Activated naive CD4-positive, alpha-beta T cell treated with anti-CD3 and anti-CD28 coated beads, Interleukin-2, amount 10 ng/mL, durations not matched to agents 7 days and 5 days (primary cell): ENCODE measurements around the gene UGT1A4.

Experiments used
- CTCF ChIA-PET: fragments of 350-600 bp; sonication (Branson Sonifier 250); formaldehyde crosslinking; loops from one replicate; lab custom pipeline; 2021; ENCODE audit warnings: antibody characterized with exemption; lab: Charles Lee
- DNase-seq: peaks from one replicate; pipeline ENCODE4 v3.0.0-alpha.2; 2020
- H3K27ac Mint-ChIP-seq: one replicate; pipeline ENCODE4 v1.8.0; 2021; ENCODE audit warnings: mild to moderate bottlenecking, moderate library complexity, mixed read lengths
- H3K27me3 Mint-ChIP-seq: one replicate; pipeline ENCODE4 v1.8.0; 2021; ENCODE audit warnings: mild to moderate bottlenecking, mixed read lengths
- H3K36me3 Mint-ChIP-seq: one replicate; pipeline ENCODE4 v1.8.0; 2021; ENCODE audit warnings: mixed read lengths
- H3K4me1 Mint-ChIP-seq: one replicate; pipeline ENCODE4 v1.8.0; 2021; ENCODE audit warnings: mixed read lengths
- H3K4me3 Mint-ChIP-seq: one replicate; pipeline ENCODE4 v1.8.0; 2021; ENCODE audit warnings: mild to moderate bottlenecking, moderate library complexity, mixed read lengths
- H3K9me3 Mint-ChIP-seq: one replicate; pipeline ENCODE4 v1.8.0; 2021; ENCODE audit warnings: mixed read lengths

The UGT1A4 gene

DNA sequence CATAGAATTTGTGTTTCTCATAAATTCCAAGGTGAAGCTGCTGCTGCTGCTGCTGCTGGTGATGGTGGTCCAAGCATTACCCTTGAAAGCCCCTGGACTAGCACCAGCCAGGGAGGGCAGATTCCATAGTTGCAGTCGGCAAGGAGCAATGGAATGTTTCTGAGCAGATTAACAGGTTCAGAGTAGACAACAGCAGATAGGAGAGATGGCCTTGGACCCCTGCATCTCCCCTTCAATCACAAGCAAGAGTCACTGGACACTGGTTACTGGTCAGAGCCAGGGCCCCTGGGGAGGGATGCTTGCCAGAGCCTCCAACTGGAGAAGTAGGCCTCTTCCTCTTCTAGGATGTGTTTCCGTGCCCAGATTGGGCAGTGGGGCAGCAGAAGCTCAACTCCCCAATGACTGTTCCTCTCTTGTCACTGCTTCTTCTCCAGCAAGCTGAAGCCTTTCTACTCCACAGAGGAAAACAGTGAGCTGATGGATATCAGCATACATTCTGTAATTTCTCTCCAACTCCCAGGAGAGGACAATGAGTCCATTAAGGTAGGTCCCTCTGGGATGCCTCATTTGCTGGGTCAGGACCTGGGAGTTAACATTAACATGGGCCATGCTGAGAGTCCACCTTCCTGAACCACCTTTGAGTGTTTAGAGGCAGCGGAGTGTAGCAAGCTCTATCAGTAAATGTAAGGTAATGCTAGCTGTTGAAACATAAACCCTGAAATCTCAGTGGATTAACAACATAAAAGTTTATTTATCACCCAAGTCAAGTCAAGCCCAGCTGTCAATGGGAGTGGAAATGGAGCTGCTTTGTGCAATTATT, 94.9 kb downstream of the UGT1A4 start:
- DNase-seq: no peak
- Mint-ChIP-seq H3K4me3 (no peak overlapping the region), H3K9me3 (no peaks in the 10 kb centered on the region), H3K27me3 (peaks cover 40% of the 10 kb centered on the region), H3K36me3 (no peaks in the 10 kb centered on the region), H3K27ac (no peak overlapping the region), H3K4me1 (no peaks in the 10 kb centered on the region)
- CTCF ChIA-PET: no interaction called here

DNA sequence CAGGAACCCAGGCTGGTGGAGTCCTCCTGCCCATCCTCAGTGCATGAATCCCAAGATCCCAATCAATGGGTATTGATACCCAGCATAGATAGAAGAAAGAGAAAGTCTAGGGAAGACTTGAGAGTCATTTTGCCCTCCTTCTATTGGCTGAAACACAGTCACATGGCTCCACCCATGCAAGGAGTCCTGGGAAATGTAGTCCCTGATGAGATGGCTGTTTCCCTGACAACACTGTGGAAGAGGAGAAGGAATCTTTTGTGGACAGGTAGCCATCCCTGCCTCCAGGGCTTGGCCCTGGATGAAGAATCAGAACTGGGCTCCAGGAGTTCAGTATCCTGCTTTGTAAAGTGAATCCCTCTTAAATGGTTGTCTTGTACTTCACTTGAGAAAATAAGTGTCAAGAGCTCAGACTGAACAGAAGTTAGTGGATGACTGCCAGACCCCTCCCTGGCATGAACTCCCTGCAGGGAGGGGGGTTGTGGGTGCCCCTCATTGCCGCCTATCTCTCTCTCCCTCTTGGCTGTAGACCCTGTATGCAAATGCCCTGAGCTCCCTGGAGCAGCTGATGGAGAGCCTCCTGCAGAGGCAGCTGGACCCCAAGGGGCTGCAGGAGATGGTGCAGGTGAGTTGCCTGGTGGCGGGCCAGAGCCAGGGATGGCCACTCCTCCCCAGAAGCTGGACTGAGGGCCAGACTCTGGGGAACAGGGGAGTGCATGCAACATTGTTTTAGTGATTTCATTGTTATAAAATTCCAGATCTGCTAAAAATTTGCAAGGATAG, 95.7 kb downstream of the UGT1A4 start:
- CTCF ChIA-PET: no interaction called here
- no peaks in the 10 kb centered on the region for H3K4me1 Mint-ChIP-seq

DNA sequence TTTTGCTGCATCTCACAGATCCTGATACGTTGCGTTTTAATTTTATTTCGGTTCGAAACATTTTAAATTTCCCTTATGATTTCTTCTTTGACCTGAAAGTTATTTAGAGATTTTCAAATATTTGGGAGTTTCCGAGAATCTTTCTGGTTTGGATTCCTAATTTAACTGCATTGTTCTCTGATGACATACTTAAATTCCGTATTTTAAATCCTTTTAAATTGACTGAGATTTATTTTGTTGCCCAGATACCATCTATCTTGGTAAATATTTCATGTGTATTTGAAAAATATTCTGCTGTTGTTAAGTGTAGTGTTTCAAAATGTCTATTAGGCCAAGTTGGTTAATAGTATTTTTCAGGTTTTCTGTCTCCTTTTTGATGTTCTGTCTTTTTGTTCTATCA, 97.3 kb downstream of the UGT1A4 start:
- Mint-ChIP-seq H3K4me3 (no peak overlapping the region), H3K9me3 (no peaks in the 10 kb centered on the region), H3K27me3 (peaks cover 27% of the 10 kb centered on the region), H3K4me1 (no peaks in the 10 kb centered on the region), H3K27ac (no peak overlapping the region), H3K36me3 (no peaks in the 10 kb centered on the region)
- CTCF ChIA-PET: no interaction called here
- no peak for DNase-seq

More for the DNA sequence above, 95.7 kb downstream of the UGT1A4 start:
- Mint-ChIP-seq H3K9me3 (no peaks in the 10 kb centered on the region), H3K4me3 (no peak overlapping the region), H3K27ac (no peak overlapping the region), H3K27me3 (peaks cover 35% of the 10 kb centered on the region), H3K36me3 (no peaks in the 10 kb centered on the region)
- peak; percentile 19 for DNase-seq

DNA sequence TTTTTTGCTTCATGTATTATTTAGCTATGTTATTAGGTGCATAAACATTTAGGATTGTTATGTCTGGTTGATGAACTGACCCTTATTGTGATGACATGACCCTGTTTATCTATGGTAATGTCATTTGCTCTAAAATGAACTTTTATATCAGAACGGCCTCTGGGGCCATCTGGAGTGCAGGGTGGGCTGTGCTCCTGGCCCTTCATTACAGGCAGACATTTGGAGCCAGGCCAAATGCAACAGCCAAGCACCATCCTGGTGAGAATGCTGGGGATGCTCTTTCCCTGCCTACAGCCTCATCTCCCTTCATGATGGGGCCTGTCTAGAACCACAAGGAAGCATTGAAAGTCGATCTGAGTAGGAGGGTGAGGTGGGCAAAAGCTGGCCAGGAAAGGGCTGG, 97.8 kb downstream of the UGT1A4 start:
- CTCF ChIA-PET: no interaction called here
- peaks cover 26% of the 10 kb centered on the region for H3K27me3 Mint-ChIP-seq
- no peak for DNase-seq
- H3K36me3 Mint-ChIP-seq: no peaks in the 10 kb centered on the region
- H3K9me3 Mint-ChIP-seq: no peaks in the 10 kb centered on the region
- H3K27ac Mint-ChIP-seq: no peak overlapping the region
- no peaks in the 10 kb centered on the region for H3K4me1 Mint-ChIP-seq
- H3K4me3 Mint-ChIP-seq: no peak overlapping the region

DNA sequence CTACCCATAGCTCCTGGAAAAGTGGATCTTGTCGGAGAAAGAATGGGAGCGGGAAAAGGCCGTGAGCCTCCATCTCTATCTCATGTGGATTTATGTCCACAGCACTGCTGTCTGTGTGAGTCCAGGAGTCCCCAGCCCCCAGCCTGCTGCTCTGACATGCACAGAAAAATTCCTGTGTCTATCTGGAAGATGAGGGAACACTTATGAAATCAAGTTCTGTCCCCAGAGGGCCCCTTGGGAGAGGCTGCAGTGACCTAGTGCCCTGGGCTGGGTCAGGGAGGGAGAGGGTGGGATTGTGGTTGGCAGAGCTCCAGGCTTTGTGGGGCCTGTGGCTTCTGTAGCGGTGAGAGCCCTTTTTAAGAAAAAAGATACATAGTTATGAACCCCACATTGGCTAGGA, 98.2 kb downstream of the UGT1A4 start:
- DNase-seq: no peak
- Mint-ChIP-seq H3K4me1 (no peaks in the 10 kb centered on the region), H3K9me3 (no peaks in the 10 kb centered on the region), H3K36me3 (no peaks in the 10 kb centered on the region), H3K27ac (no peak overlapping the region), H3K27me3 (peaks cover 26% of the 10 kb centered on the region), H3K4me3 (no peak overlapping the region)
- CTCF ChIA-PET: no interaction called here

DNA sequence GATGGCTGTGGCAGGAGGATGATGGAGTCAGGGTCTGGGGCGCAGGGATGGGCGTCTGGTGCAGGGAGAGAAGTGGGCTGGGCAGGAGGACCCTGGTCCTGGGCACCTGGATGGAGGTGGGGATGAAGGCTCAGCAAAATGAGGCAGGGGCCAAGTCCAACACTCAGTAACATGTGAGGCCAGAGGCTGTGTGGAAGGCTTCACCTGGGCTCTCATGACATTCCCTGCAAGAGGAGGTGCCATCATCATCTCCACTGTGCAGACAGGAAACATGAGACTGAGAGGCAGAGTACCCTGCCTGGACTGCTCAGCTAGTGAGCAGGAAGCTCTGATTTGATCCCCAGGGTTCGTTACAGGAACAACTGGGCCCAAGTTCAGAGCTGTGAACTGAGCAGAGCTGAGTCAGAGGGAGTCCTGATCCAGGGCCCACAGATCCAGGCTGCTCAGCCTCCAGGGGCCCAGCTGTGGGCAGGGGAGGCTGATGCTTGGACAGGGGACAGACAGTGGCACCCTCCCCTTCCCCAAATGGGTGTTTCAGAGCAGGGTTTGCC, 98.9 kb downstream of the UGT1A4 start:
- Mint-ChIP-seq H3K4me3 (no peak overlapping the region), H3K36me3 (no peaks in the 10 kb centered on the region), H3K4me1 (no peaks in the 10 kb centered on the region), H3K27me3 (peaks cover 26% of the 10 kb centered on the region), H3K27ac (no peak overlapping the region), H3K9me3 (no peaks in the 10 kb centered on the region)
- CTCF ChIA-PET: no interaction called here
- DNase-seq: peak; percentile 16

DNA sequence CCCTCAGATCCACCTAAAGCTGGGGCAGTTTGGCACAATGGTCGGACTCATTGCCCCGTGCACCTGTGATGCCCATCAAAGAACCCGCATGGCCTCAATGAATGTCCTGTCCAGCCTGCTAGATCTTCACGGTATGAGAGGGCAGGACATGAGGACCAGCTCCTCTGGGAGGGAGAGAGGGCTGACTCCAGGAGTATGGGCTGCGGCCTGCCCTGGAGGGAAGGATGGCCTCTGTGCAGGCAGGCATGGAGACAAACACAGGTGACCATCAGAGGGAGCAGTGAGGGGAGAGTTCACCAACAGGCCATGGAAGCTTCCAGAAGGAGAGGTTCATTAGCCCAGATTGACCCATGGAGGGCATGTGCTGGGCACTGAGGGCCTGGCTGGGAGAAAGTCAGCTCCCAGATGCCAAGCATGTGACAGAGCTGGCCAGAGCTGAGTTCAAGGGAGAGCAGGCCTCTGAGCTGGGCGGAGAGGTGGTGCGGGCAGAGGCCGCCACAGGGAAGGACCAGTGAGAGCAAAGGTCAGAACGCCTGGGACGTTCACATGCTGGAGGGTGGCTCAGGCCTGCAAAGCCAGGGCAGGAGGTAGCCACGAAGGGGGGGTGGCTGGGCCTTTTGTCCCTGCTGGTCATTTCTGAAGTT, 99.6 kb downstream of the UGT1A4 start:
- no peaks in the 10 kb centered on the region for H3K9me3 Mint-ChIP-seq
- H3K27me3 Mint-ChIP-seq: peaks cover 26% of the 10 kb centered on the region
- H3K4me3 Mint-ChIP-seq: no peak overlapping the region
- DNase-seq: peak; percentile 18
- H3K36me3 Mint-ChIP-seq: no peaks in the 10 kb centered on the region
- no peak overlapping the region for H3K27ac Mint-ChIP-seq
- H3K4me1 Mint-ChIP-seq: no peaks in the 10 kb centered on the region
- CTCF ChIA-PET: no interaction called here

DNA sequence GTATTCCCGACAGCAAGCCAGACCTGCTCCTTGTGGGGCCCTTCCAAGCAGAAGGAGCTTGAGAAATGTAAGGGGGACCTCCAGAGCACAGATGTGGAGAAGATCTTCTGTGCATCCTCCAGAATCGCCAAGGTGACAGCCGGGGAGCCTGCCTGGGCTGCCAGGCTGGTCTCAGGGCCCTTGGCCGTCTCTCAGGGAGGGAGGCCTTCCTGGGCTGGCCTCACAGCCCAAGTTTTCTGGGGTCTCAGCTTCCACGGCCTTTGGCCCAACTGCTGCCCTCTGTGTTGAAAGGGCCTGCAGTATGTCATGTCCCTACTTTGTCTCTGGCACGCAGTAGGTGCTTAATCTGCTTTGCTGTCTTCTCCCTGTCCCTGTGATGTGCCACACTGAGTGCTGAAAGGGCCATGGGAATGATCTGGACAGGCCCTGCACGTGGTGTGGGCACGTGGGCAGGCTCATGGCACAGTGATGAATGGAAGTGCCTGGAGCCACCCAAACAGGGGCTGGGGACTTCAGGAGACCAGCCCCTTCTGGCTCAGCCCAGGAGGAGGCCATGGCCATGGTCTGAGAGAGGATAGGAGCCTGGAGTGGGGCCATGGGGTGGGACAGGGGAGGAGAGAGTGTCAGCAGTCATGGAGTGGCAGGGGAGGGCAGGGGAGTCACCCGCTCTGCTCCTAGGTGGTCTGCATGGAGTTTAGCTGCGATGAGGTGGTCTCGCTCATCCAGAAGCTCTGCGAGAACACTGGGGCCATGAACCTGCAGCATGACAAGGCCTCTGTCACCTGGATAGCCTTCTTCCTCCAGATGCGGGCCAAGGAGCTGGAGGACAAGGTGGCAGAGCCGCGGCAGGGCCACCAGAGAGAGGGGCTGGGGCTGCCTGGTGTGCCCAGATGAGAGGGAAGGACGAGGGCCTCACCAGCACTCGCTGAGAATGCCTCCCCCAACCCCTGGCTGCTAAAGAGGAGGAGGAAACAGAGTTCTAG, 100.4 kb downstream of the UGT1A4 start:
- H3K9me3 Mint-ChIP-seq: no peaks in the 10 kb centered on the region
- H3K4me1 Mint-ChIP-seq: no peaks in the 10 kb centered on the region
- H3K4me3 Mint-ChIP-seq: no peak overlapping the region
- no peak overlapping the region for H3K27ac Mint-ChIP-seq
- CTCF ChIA-PET: no interaction called here
- no peaks in the 10 kb centered on the region for H3K36me3 Mint-ChIP-seq
- DNase-seq: peak; percentile 6
- H3K27me3 Mint-ChIP-seq: peaks cover 29% of the 10 kb centered on the region

DNA sequence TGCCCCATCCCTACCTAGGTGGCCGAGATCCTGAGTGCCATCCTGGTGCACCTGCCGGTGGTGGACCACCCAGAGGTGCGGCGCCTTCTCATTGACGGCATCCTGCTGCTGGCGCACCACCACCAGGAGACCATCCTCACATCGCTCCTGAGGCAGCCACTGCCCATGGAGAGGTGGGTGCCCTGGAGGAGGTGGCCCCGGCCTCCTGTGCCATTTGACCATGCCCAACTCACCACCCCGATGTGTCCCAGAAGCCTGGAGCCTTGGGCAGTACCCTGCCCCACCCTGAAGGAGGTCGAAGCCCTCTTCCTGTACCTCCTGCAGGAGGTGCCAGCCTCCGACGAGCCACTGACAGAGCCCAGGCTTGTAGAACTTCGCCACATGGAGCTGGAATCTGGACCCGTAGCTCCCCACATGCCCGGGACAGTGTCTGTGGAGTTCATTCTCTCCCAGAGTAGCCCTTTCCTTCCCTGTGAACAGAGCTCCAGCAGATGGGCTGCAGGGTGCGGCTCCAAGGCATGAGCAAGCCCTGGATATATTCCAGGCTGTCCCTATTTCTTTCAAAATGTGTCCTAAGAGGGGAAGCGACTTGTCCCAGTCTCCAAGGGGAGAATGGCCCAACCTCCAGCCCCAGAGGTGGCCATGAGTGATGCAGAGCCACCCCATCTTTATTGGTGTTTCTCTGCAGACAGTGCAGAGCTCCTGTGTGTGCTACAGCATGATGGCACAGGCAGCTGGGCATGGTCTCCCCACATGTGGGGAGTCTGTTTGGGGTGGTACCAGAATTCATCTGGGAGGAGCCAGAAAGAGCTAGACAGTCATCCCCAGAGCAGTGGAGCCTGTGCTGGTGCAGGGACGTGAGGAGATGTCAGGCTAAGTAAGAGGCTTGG, 101.6 kb downstream of the UGT1A4 start:
- Mint-ChIP-seq H3K9me3 (no peaks in the 10 kb centered on the region), H3K36me3 (no peaks in the 10 kb centered on the region), H3K4me3 (no peak overlapping the region), H3K27me3 (peaks cover 23% of the 10 kb centered on the region), H3K27ac (no peak overlapping the region), H3K4me1 (no peaks in the 10 kb centered on the region)
- CTCF ChIA-PET: no interaction called here
- DNase-seq: peak; percentile 17

DNA sequence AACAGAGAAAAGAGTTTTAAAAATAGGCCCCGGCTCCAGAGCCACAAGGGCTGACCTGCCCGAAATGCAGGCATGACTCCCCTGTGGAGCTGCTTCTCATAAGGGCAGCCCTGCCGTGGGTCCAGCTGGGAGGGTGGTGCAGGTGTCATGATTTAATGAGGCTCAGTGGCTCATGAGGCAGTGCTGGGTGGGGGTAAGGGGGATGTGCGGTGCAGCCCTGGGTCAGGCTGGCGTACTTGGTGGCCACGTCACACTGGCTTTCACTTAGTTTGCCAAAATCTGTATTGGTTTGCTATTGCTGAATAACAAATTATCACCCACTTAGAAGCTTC, 102.2 kb downstream of the UGT1A4 start:
- no peak overlapping the region for H3K27ac Mint-ChIP-seq
- H3K27me3 Mint-ChIP-seq: peaks cover 24% of the 10 kb centered on the region
- CTCF ChIA-PET: no interaction called here
- peak; percentile 4 for DNase-seq
- H3K36me3 Mint-ChIP-seq: no peaks in the 10 kb centered on the region
- no peaks in the 10 kb centered on the region for H3K4me1 Mint-ChIP-seq
- H3K4me3 Mint-ChIP-seq: no peak overlapping the region
- no peaks in the 10 kb centered on the region for H3K9me3 Mint-ChIP-seq

DNA sequence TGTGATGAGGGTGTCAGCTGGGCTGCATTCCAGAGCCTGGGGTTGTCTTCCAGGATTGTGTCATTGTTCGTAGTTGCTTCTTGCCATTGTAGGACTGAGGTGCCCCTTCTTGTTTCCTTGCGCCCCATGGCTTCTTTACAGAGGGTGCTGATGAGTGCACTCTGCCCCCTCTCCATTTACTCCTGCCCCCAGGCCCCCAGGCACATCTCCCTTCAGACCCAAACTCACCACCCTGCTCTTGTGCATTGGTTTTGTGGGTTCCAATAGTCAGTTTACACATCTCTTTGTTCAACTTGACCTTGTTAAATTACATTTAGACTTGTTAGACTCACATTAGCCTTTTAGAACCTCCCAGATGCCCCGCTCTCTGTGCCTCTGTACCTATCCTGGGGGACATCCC, 102.7 kb downstream of the UGT1A4 start:
- Mint-ChIP-seq H3K27ac (no peak overlapping the region), H3K36me3 (no peaks in the 10 kb centered on the region), H3K9me3 (no peaks in the 10 kb centered on the region), H3K27me3 (peaks cover 24% of the 10 kb centered on the region), H3K4me1 (no peaks in the 10 kb centered on the region), H3K4me3 (no peak overlapping the region)
- CTCF ChIA-PET: no interaction called here
- peak; percentile 14 for DNase-seq

DNA sequence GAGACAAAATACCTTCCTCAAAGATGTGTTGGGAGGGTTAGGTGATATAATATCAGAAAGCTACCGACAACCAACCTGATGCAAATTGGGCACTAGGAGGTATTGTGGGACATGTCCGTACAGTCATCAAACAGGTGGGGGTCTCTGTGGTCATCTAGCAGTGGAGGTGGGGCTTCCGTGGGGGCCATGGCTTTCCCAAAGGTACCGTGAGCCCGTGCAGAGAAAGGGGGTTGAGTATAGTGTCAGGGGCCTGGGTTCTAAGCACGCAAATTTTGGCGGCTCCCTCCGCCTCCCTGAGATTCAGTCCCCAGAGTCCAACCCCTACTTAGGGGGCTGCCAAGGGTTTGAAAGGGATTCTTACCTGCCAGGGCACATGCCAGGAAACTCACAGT, 103.2 kb downstream of the UGT1A4 start:
- H3K27ac Mint-ChIP-seq: no peak overlapping the region

More for the DNA sequence above, 103.2 kb downstream of the UGT1A4 start:
- Mint-ChIP-seq H3K4me1 (no peaks in the 10 kb centered on the region), H3K36me3 (no peaks in the 10 kb centered on the region), H3K27me3 (peaks cover 20% of the 10 kb centered on the region), H3K4me3 (no peak overlapping the region), H3K9me3 (no peaks in the 10 kb centered on the region)
- CTCF ChIA-PET: no interaction called here
- peak; percentile 8 for DNase-seq
